ENCODE data around the gene SPDEF.

DNA sequence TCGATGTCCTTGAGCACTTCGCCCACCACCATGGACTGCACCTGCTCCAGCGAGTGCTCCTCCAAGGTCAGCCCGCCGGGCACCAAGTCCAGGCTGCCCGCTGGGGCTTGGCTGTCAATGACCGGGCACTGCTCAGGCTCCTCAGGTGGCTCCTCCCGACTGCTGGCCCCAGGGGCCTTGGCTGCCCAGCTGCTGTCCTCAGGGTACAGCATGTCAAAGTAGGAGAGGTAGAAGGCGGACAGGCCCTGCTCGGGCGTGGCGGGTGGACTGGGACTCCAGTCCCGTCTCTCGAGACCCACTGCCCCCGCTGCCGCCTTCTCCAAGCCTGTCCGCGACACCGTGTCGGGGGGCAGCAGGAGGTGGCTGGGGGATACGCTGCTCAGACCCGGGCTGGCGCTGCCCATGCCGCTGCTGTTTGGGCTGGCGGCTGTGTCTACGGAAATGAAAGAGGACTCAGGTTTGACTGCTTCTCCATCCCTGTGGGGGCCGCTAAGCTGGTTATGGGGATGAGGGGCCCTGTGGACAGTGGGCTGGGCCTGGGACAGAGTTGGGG is 12.0 kb downstream of the SPDEF start:
- TF ChIP-seq POLR2A (IDR thresholded peaks at IDR 0.05; ENCODE audit: low read depth, low read length) (no peak), POLR2AphosphoS5 (IDR thresholded peaks at IDR 0.05; ENCODE audit: low read depth, low read length) (no peak)

Measured in GM12891 (cell line).